GM18508 (cell line): ENCODE data around the gene SLC7A14.
"Not testable (repeated sequence)": the region's sequence is repeated elsewhere in the genome, so short reads cannot be mapped to it uniquely, and the experiment has no call there.

ENCODE experiments used
- ATAC-seq: cut with Tn5 transposase; IDR thresholded peaks from one replicate; pipeline ENCODE4 v1.9.1; 2021; ENCODE audit warnings: moderate number of reproducible peaks; ENCODE audit not compliant: insufficient read depth, unreplicated experiment

The SLC7A14 gene

DNA sequence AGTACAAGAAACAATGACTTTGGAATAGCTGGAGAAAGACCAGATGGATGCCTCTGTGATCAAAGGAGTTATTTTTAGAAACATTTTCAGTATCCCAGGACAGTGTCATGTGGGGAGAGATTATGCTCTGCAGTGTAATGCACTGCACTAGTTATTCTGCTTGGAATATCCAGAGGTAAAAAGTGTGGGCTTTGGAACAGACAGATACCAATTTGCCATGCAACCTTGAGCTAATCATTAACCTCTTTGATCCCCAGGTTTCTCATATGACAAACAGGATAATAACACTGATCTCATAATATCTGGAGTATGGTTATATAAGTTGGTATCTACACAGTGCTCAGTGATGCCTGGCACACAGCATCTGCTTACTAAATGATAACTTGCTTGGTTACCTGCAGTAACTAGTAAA lies 12.2 kb upstream of the SLC7A14 start:
- no peak for ATAC-seq

DNA sequence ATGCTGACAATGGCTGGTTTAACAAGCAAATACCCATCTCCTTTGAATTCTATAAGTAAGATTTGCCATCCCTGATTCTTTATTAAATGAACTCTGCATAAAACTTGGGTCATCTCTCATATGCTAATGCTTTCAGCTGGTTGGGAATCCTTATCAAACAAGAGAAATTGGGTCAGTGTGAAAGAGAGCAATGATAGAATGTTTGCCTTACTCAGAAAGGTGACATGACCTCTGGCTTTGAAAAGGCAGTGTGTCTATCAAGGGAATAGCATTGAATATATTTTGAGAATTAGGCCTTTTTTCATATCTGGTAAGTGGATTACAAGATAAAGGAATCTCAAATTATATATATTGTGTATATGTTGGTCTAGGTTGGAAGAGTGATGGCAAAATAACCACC lies 8.7 kb upstream of the SLC7A14 start:
- no peak for ATAC-seq

DNA sequence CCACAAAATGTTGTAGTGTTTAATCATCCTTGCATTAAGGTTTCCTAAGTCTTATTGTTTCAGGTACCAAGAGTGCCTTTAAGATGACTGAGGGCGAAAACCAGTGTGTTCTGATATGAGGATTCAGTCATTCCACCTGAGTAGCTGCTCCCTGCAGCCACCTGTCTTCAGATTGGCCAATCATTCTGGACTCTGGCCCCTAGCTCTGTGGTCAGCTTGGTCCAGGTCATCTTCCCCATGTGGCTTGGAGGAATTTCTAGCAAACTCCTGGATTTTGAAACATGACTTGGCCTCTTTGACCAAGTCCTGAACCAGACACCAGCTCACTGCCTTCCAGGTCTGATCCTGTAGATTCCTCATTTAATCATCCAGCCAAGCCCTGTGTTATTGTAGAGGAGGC lies 7.8 kb upstream of the SLC7A14 start:
- no peak for ATAC-seq

DNA sequence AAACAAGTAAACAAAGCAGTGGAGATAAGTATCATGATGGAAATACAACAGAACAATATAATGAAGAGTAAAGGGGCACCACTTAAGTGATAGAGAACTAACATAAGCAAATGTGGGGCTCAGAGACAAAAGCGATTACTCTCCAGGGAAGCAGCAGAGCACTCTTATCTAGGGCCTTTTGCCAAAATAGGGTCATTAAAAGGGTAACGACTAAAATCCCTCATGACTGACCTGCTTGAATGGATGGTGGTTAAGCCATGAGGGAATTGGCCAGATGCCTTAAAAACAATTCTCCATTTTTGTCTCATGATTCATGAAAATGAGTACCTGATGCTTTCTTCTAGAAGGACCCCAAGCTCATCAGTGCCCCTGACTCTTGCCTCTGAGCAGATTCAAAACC lies 3.2 kb upstream of the SLC7A14 start:
- no peak for ATAC-seq

DNA sequence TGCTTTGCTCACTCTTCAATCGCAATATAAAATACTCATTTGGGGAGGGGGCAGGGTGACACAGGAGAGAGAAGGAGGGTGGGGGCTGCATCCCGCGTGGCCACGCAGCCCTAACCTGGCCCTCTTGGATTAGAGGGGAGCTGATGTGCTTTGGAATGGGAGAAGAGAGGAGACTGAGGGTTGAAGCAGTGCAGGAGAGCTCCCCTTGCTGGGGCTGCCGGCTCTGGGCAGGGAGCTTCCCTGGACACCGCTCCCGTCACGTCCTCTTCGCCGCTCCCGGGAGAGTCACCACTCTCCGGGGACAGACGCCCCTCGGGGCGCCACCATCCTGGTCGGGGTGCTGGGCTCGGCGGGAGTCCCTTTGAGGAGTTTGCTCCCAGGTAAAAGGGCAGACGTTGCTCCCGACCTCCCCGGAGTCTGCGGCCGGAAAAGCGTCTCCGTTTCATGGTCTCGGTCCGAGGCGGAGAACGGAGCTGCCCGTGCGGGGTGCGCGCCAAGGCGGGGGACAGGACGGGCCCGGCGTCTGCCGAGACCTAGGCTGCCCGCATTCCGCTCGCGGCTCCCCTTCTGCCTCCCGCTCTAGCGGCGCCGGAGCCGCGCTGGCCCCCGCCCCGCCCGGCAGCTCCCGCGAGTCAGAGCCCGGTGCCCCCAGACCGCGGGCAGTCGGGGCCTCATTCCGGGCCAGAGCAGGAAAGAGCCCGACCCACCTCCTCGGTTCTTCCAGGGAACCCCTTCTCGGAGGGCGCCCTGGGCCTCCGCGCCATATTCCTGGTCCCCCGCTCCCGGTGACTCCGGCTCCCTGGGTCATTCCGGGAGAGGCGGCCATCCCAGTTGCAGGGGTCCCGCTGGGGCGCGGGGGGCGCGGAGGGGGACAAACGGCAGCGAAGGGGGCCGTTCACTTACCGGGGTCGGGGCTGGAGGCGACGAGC lies 603 bp downstream of the SLC7A14 start:
- ATAC-seq: no peak

DNA sequence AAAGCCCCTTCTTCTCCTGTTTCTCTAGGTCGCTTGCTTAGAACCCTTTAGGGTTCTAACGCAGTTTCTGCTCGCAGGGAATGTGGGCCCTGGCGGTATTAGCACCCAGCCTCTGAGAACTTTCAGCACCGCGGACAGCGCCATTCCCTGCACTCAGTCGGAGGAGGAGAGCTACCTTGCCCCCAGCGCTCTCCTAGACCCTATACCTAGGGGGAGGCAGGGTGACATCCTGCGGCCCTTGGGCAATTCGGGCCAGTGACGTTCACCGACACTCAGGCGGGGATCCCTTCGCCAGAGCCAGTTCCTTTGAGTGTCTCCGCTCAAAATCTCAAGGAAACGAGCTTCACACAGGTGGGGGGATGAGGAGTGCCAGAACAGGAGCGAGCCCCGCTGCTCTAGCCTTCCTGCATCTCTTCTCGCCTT lies 1.3 kb downstream of the SLC7A14 start:
- no peak for ATAC-seq

DNA sequence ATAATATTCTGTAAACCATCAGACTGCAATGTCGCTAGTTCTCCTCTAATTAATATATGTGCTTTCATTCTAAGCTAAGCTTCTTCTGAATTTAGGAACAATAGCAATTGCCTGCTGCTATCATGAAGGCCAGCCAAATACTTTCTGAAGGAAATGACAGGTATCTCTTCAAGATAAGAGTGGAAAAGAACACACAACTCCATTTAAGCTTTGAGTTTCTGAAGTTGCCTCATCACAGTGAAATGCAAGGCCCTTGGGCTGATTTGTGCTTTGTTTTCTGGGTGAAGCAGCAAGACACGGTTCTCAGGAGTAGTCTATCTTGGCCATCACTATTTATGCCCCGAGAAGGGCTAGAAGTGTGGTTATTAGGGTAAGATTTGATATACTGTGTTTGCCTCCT lies 6.2 kb downstream of the SLC7A14 start:
- ATAC-seq: no peak

DNA sequence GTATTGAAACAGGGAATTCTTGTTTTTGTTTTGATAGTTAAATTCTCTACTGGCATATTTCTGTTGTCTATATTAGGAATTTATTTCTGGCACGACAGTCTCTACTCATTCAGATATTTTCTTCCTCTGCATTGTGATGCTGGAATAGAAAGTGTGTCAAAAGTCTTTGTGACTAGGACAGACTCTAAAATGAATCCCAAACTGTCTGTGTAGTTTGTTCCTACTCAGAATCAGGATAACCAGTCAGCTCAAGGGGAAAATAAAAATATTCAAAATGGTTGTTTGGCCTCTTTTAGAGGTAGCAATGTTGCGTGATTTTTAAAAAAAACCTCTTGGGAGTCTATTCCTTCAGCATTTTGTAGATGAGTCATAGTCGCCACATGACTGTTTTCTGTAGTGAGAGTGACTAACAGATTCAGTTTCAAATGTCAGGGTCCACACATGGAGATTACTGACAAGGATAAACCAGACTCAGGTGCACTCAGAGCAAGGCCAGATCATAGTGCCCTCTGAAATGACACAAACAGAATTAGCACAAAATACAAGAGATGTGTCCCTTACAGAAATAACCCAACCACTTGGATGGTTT lies 13.1 kb downstream of the SLC7A14 start:
- ATAC-seq: peak; percentile 98

DNA sequence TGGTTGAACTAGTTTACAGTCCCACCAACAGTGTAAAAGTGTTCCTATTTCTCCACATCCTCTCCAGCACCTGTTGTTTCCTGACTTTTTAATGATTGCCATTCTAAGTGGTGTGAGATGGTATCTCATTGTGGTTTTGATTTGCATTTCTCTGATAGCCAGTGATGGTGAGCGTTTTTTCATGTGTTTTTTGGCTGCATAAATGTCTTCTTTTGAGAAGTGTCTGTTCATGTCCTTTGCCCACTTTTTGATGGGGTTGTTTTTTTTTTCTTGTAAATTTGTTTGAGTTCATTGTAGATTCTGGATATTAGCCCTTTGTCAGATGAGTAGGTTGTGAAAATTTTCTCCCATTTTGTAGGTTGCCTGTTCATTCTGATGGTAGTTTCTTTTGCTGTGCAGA lies 18.3 kb downstream of the SLC7A14 start:
- ATAC-seq: not testable (repeated sequence)

DNA sequence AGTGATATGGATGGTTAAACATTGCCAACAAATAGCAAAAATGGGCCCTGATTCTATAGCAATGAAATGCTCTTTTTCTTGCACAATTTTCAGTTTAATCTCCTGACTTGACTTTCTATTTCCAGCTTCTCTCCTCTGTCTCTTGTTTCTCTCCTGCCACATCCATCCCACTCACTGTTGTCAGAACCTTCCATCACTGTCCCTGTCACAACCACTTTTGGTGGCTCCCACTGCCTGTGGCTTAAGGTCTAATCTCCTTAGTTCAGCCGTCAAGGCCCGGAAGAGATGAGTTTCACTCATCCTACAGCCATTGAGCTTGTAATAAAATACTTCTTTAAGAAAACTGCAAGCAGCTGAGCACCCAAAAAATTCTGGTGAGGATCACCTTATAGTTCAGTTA lies 19.5 kb downstream of the SLC7A14 start:
- no peak for ATAC-seq

DNA sequence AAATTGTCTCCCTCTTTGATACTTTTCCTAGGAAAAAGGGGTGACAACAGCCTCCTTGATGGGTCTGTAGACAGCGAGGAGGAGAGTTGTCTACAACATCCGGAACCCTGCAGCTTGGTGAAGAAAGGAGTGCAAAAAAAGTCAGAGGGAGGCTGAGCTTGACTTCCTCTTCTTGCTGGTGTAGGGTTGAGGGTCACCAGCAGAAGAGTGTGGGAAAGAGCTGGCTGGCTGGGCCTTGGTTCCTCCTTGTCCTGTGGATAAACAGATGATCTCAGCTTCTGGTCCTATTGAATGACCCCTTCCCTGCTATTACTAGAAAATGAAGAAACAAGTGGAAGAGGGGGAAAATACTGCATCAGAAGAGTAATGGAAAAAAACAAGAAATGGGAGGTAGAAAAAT lies 20.4 kb downstream of the SLC7A14 start:
- no peak for ATAC-seq

DNA sequence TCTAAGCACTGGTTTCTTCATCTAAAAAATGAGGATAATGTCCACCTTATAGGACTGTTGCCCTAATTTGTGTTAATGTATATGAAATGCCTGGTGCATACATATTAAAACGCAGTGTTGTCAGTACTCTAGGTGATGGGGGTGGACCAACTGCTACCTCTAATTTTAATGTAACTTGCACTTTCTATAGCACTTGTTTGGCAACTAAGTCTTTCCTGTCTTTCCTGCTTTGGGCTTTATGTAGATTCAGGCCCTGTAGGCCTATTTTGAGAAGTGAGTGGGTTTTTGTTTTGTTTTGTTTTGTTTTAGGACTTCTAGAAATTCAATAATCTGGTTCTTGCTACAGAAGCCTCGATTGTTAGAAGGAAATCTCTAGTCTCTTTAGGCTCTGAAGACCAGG lies 21.2 kb downstream of the SLC7A14 start:
- no peak for ATAC-seq

DNA sequence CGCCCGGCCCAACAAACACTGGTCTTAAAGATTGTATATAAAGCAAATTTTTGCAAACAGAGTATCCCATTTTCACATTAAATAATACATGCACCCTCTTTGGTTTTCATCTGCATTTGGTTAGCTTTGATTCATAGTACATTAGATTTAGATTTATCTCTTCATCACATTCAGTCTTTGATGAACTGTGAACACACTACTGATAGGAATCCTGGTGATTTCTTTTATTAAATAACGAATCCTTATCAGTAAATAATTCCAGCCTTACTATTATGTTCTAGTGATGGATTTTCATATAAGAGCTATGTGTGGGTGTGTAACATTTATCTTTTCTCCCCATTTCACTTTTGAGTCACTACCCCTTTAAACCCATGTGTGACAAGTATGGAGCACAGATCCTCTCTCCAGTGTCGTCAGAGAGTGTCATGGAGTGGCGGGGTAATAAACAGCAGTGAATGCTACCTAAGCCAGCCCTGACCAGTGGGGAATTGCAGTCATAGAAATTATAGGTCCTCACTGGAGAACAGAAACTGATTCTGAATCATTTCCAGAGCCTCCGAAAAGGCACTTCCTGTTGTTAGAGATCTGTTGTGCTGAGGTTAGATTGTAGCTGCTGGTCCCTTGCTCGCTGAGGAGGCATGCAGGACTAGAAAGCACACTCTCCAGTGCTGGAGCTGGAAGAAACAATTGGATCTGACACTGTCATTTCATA lies 22.0 kb downstream of the SLC7A14 start:
- peak; percentile 96 for ATAC-seq

DNA sequence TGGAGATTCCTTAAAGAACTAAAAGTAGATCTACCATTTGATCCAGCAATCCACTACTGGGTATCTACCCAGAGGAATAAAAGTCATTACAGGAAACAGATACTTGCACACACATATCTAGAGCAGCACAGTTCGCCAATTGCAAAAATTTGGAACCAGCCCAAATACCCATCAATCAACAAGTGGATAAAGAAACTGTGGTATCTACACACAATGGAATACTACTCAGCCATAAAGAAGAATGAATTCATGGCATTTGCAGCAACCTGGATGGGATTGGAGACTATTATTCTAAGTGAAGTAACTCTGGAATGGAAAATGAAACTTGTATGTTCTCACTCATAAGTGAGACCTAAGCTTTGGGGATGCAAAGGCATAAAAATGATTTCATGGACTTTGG lies 23.8 kb downstream of the SLC7A14 start:
- ATAC-seq: no peak

DNA sequence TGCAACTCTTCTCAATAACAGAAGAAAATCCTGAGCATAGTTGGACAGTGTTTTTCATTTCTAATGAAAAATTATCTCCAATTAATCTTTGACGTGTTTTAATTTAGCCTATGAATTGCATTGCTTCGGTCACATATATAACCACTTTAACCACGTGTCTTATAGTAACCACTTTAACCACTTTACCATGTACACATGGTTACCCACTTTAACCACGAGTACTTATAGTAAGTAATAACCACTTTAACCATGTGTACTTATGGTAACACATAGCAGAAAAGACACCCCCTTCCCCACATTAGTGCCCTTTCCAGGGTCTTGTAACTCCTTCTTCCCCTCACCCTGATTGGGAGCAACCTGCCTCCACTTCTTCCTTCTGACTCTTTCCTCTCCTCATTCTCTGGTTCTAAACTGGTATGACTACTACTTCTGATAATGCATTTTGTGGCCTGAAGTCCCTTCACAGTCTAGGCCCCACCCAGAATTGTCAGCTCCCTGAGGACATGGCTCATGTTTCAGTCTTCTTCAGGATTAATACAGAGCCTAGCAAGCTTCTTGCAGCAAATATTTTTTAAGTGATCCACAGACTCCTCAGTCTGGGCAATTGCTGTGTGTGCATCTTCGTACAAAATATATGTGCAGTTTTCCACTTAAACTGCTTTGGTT lies 25.0 kb downstream of the SLC7A14 start:
- ATAC-seq: no peak

DNA sequence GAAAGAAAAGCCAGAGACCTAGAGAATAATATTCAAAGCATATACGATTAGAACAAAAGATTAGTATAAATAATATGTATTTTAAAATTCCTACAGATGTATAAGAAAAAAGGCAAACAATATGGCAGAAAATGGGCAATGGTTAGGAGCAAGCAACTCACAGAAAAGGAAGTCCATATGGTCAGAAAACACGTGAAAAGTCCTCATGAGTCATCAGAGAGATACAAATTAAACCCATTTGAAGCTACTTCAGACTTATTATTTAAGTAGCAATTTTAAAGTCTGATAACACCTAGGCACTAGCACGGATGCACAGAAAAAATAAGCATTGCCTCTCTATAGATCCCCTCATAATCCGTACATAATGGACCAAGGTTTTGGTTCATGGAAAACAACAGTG lies 25.6 kb downstream of the SLC7A14 start:
- ATAC-seq: no peak

DNA sequence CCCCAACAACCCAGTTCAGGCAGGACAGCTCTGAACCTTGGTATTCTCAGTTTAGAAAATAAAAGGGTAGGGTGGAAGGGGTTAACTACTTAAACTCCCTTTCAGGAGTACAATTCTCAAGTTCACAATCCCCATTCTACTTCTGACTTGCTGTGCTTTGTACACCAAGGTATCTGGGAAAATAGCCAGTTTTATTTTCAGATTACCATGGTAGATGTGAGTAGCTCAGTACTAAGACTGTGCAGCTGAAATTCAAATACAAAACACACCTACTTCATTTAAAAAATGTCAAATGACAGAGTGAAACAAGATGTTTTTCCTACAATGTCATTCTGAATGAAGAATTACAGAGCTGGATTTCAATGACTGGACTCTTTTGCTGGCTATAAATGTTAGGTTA lies 27.4 kb downstream of the SLC7A14 start:
- ATAC-seq: no peak

DNA sequence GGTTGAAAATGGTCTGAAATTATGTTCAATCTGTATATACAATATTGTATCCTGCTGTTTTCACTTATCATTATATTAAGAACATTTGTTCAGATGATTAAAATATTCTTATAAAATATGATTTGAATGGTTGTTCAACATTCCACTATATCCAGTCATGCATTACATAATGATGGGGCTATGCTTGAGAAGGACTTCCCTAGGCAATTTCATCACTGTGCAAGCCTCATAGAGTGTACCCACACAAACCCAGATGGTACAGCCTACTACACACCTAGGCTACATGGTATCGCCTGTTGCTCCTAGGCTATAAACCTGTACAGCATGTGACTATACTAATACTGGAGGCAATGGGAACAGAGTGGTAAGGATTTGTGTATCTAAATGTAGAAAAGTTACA lies 30.5 kb downstream of the SLC7A14 start:
- no peak for ATAC-seq

DNA sequence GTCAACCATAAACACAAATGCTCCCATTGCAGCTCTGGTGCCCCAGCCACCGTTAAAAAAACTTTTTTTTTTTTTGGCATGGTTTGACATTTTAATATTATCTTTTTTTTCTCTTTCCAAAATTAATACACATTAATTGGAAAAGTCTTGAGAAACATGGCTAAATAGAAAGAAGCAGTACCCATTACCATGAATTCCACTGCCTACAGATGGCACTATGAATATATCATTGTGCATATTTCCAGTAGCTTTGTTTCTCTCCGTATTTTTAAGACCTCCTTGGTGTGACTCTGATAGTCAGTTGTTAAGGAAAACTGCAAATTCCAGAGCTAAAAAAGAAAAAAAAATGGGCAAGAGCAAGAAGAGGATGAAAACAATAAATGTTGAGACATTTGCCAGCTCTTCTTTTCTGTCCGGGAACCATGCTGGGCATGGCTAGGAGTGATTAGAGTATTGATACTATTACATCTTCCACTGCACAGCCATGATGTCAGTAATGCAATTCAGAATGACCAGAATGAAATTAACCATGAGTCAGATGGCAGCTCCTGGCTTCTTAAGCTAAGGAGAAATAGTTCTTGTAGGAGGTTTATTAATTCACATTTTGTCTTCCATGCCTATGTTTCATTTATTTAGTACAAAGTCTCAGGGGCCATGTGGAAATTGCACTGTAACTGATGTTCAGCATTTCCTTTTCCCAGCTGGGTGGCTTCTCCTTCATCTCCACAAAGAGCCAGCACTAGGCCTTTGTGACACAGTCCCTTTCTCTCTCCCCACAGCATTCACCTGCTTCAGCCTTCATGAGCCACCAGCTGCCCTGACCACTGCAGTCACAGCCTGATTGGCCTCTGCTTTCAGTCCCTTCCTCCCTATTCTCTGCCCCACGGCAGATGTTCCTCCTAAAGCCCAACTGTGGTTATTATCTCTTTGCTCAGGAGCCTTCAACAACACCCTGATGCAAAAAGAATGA lies 31.8 kb downstream of the SLC7A14 start:
- ATAC-seq: no peak

DNA sequence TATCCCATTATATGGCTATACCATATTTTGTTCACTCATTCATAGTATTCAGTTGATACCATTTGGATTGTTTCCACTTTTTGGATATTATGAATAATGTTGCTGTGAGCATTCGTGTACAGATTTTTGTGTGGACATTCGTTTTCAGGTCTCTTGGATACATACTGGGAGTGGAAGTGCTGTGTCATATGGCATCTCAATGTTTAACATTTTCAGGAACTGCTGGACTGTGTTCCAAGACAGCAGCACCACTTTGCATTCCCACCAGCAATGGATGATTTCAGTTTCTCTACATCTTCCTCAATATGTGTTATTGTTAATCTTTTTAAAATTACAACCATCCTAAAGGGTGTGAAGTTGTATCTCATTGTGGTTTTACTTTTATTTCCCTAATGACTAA lies 34.6 kb downstream of the SLC7A14 start:
- no peak for ATAC-seq
